NOMO-1 treated with DMSO at 0.1 percent for 48 hours (cell line): Measurements from ENCODE around the gene AJM1.

Experiments used
- DNase-seq: peaks from one replicate; lab custom pipeline; 2025; ENCODE audit not compliant: unreplicated experiment; lab: John Stamatoyannopoulos, UW

The AJM1 gene

GRCh38 chr9:136853596-136854112 lies 11.4 kb downstream of the AJM1 start:
- no peak for DNase-seq

DNA sequence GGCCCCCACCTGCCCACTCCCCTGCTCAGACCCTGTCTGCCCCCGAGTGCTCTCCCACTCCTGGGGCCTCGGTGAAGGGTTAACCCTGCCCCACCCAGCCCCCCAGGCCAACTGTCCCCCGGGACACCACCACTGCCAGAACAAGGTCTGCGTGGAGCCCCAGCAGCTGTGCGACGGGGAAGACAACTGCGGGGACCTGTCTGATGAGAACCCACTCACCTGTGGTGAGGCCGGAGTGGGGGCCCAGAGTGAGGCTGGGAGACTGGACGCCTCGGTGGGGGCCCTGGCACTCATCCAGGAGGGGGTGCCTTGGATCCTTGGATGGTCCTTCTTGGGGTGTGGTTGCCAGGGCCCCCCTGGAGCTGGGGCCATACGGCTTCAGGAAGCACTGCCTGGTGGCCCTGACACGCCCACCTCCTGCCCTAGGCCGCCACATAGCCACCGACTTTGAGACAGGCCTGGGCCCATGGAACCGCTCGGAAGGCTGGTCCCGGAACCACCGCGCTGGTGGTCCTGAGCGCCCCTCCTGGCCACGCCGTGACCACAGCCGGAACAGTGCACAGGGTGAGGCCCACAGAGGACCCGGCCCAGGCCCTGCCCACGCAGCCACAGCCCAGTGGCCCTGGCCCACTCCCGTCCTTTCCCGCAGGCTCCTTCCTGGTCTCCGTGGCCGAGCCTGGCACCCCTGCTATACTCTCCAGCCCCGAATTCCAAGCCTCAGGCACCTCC lies 12.0 kb downstream of the AJM1 start:
- DNase-seq: no peak

GRCh38 chr9:136854842-136855460 lies 12.7 kb downstream of the AJM1 start:
- DNase-seq: no peak

DNA sequence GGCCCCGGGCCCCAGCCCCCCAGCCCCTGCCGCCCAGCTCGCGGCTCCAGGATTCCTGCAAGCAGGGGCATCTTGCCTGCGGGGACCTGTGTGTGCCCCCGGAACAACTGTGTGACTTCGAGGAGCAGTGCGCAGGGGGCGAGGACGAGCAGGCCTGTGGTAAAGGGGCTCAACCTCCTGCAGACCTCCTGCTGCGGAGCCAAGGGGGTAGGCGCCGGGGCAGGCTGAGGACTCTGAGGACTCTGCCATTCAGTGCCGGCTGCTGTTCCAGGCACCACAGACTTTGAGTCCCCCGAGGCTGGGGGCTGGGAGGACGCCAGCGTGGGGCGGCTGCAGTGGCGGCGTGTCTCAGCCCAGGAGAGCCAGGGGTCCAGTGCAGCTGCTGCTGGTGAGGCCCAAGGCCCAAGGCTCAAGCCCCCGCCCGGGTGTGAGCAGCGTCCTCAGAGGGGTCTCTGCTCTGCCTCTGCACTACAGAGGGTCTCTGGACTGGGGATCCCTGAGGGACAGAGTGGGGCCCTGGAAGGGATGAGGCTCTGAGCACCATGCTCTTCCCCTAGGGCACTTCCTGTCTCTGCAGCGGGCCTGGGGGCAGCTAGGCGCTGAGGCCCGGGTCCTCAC lies 13.3 kb downstream of the AJM1 start:
- DNase-seq: no peak

- DNase-seq: no peak
These were observed 13.8 kb downstream of the AJM1 start for GRCh38 chr9:136856079-136856476.

- DNase-seq: no peak
These were observed 14.4 kb downstream of the AJM1 start for GRCh38 chr9:136856541-136857141.

- no peak for DNase-seq
These were observed 14.9 kb downstream of the AJM1 start for GRCh38 chr9:136857166-136857565.

DNA sequence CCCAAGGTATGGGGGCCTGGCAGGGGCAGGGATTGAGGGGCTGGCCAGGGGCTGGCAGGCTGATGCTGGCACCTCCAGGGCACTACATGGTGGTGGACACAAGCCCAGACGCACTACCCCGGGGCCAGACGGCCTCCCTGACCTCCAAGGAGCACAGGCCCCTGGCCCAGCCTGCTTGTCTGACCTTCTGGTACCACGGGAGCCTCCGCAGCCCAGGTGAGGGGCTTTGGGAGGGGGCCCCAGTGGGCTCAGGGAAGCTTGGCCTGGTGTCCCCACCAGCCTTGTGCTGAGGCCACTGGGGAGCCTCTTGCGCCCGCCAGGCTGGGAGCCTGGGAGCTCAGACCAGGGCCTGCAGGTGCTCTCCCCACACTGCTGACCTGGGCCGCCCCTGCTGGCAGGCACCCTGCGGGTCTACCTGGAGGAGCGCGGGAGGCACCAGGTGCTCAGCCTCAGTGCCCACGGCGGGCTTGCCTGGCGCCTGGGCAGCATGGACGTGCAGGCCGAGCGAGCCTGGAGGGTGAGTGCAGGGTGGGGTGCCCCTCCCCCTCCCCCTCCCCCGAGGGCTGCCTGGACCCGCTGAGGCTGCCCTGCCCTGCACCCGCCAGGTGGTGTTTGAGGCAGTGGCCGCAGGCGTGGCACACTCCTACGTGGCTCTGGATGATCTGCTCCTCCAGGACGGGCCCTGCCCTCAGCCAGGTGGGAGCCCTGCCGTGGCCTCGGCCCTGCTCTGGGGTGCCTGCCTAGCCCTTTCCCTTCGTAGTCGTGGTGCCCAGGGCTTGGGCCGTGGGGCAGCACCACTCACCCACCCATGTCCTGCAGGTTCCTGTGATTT lies 15.5 kb downstream of the AJM1 start:
- no peak for DNase-seq

DNA sequence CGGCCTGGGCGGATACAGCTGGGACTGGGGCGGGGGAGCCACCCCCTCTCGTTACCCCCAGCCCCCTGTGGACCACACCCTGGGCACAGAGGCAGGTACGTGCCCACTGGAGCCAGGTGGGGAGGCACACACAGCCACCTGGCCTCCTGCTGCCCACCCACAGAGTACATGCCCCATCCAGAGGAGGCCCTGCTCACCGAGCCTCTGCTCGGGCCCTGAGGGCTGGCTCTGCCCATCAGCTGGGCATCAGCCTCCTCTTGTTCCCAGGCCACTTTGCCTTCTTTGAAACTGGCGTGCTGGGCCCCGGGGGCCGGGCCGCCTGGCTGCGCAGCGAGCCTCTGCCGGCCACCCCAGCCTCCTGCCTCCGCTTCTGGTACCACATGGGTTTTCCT lies 16.2 kb downstream of the AJM1 start:
- no peak for DNase-seq

DNA sequence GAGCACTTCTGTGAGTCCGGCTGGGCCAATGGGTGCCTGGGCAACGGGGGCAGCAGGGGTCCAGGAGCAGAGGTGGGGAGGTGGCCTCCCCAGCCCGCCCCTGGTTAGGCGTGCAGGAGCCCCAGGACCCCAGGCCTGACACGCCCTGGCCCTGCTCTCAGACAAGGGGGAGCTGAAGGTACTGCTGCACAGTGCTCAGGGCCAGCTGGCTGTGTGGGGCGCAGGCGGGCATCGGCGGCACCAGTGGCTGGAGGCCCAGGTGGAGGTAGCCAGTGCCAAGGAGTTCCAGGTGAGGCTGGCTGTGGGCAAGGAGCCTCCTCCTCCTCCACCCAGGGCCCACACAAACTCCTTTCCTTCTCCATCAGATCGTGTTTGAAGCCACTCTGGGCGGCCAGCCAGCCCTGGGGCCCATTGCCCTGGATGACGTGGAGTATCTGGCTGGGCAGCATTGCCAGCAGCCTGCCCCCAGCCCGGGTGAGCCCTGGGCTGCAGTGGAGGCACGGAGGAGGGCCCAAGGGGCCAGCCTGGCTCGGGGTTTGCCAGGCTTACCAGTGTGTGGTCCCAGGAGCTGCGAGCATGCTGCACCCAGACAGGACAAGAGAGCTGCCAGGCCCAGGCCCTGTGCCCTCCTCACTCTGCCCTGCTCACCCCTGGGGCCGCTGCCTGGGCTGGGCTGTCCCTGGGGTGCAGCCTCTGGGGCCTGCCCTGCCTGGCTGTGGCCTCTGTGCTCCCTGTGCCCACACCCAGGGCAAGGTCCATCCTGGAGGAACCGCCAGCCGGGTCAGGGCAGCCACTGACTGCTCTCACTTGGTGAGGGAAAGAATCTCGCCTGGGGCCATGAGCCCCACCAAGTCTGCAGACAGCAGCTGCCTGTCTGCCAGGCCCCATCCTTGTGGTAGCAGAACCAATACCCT lies 16.8 kb downstream of the AJM1 start:
- DNase-seq: no peak

GRCh38 chr9:136860529-136860928 lies 18.3 kb downstream of the AJM1 start:
- no peak for DNase-seq

DNA sequence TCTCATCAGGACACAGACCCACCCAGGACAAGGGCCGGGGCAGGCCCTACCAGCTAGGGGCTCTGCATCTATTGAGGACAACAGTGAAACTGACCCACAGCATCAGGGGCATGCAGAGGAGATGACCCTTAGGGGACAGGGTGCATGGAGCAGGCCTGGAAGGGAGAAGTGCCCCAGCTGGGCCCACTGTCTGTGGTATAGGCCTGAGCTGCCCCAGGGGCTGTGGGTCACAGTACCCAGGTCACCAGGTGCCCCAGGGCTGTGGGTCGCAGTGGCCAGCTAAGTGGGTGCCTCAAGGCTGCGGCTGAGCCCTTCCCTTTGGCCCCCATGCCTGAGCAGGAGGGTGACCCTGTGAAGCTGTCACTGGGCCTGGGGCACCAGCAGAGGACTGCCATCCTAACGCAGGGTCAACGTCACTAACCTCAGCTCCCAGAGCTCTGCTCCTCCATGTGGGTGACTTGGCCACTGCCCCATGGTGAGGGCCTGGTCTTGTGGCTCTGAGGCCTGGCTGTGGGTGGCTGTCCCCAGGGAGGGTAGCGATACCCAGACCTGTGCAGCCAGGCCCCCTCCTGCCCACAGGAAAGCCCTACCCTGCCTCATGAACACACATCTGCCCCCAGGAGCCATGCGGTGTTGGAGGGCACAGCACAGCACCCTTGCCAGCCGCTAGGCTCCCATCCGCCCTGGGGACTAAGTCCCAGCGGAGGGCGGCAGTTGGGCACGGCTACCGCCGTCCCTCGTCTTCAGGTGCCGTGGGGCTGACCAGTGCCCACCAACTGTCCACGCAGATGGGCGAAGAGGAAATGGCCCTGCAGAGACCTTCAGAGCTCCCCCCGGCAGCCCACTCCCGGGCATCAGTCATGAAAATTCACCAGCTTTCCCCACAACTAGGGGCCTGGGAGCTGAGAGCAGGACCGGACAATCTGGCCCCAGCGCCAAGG lies 18.9 kb downstream of the AJM1 start:
- DNase-seq: no peak

DNA sequence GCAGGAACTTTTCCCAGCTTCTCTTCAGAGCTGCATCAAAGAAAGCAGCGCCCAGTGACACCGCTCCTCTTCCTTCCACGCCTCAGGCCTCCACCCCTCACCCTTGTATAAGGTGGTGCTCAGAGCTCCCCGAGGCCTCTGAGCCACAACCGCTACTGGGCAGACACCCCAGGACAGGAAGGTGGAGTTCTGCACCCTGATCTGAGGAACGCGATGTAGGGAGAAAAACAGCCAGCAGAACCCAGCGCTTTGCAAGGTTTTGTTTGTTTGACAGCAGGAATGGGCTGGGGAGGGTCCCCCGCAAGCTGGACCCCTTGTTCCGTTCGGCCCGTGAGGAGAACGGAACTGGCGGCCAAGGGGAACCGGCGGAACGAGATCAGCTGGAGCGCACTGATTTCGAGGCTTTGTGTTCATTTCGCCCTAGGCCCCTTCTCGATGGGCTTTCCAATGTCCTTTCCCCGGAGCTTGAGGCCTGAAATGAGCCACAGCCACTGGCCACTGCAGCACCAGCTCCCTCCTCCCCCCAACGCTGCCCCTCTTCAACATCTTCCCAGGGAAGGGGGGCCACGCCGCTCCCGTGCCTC lies 19.7 kb downstream of the AJM1 start:
- no peak for DNase-seq

GRCh38 chr9:136862849-136863622 lies 20.8 kb downstream of the AJM1 start:
- no peak for DNase-seq

GRCh38 chr9:136863623-136864273 lies 21.5 kb downstream of the AJM1 start:
- no peak for DNase-seq

- DNase-seq: no peak
These were observed 22.9 kb downstream of the AJM1 start for GRCh38 chr9:136865041-136865767.

DNA sequence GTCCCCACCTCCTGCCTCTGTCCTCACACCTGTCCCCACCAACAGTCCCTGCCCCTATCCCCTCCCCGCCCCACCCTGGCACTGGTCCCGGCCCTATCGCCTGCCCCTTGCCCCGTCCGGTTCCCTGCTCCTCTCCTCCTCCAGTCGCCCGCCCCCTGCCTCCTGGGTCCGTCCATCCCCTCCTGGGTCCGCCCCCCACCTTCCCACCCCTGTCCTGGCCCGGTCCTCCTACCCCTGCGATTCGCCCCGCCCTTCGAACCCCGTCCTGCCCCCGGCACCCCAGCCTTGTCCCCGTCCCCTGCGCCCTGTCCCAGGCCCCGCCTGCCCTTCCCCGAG lies 23.5 kb downstream of the AJM1 start:
- no peak for DNase-seq
